HG03460 (cell line): Measurements from ENCODE around the gene PCDHA11.
"Not testable (repeated sequence)": the region's sequence is repeated elsewhere in the genome, so short reads cannot be mapped to it uniquely, and the experiment has no call there.

ENCODE experiments used
- ATAC-seq: cut with Tn5 transposase; IDR thresholded peaks from one replicate; pipeline ENCODE4 v1.9.1; 2021; ENCODE audit not compliant: unreplicated experiment

The PCDHA11 gene

GRCh38 chr5:140868721-140869554 is at the start of gene PCDHA11:
Gene PCDHA11, plus strand, starts transcription at chr5:140868957. Its CDS starts 147 bp downstream, at chr5:140869104.
- ATAC-seq, result no peak

GRCh38 chr5:140821375-140822280 is 47.1 kb upstream of the PCDHA11 start, which contains the start of gene PCDHA5:
Gene PCDHA5, plus strand, starts transcription at chr5:140821613.
- no peak for ATAC-seq

GRCh38 chr5:140822281-140822629 is 46.5 kb upstream of the PCDHA11 start:
- ATAC-seq, result no peak

- not testable (repeated sequence) for ATAC-seq
These were observed 45.8 kb upstream of the PCDHA11 start for GRCh38 chr5:140822969-140823368.

GRCh38 chr5:140823475-140823874 is 45.3 kb upstream of the PCDHA11 start:
- ATAC-seq, result no peak

GRCh38 chr5:140827704-140828361 is 40.9 kb upstream of the PCDHA11 start, which contains the start of gene PCDHA6:
Gene PCDHA6, plus strand, starts transcription at chr5:140827960. Its CDS starts 132 bp downstream, at chr5:140828092.
- no peak for ATAC-seq

GRCh38 chr5:140828362-140828737 is 40.4 kb upstream of the PCDHA11 start:
- no peak for ATAC-seq

- ATAC-seq, result not testable (repeated sequence)
These were observed 39.0 kb upstream of the PCDHA11 start for GRCh38 chr5:140829511-140830501.

GRCh38 chr5:140833993-140834392 is 34.8 kb upstream of the PCDHA11 start, which contains the start of gene PCDHA7:
Gene PCDHA7, plus strand, starts transcription at chr5:140834269. Its CDS starts 115 bp downstream, at chr5:140834384.
- ATAC-seq, result no peak

GRCh38 chr5:140834439-140835008 is 34.2 kb upstream of the PCDHA11 start:
- not testable (repeated sequence) for ATAC-seq

GRCh38 chr5:140835622-140836510 is 32.9 kb upstream of the PCDHA11 start:
- ATAC-seq, result no peak

GRCh38 chr5:140840978-140841962 is 27.5 kb upstream of the PCDHA11 start, which contains the start of gene PCDHA8:
Gene PCDHA8, plus strand, starts transcription at chr5:140841187. Its CDS starts 135 bp downstream, at chr5:140841322.
- ATAC-seq, result no peak

GRCh38 chr5:140842798-140843733 is 25.7 kb upstream of the PCDHA11 start:
- no peak for ATAC-seq

GRCh38 chr5:140848139-140849102 is 20.3 kb upstream of the PCDHA11 start, which contains the start of gene PCDHA9:
Gene PCDHA9, plus strand, starts transcription at chr5:140848382. Its CDS starts 114 bp downstream, at chr5:140848496.
- not testable (repeated sequence) for ATAC-seq
